DND-41 (cell line): Measurements from ENCODE around the gene PSMG4.

ENCODE experiments used
- ATAC-seq: fragments of 200-7000 bp; cut with Tn5 transposase; 3 replicates; pipeline ENCODE4 v1.9.1; 2021; ENCODE audit warnings: low read depth; ENCODE audit not compliant: insufficient read depth
- DNase-seq: peaks from one replicate; pipeline ENCODE4 v3.0.0-alpha.2; 2020
- H2AFZ ChIP-seq: 2 replicates; pipeline ENCODE4 v1.6.0; 2012; ENCODE audit warnings: low read depth, low read length
- H3K27ac ChIP-seq: 2 replicates; pipeline ENCODE4 v1.5.1; 2012; ENCODE audit warnings: low read length, inconsistent platforms
- H3K27me3 ChIP-seq: fragments of 200-600 bp; sonication (generic); 2 replicates; pipeline ENCODE4 v1.6.0; 2012; ENCODE audit warnings: low read length, mild to moderate bottlenecking, inconsistent platforms; ENCODE audit not compliant: insufficient read depth, poor library complexity
- H3K36me3 ChIP-seq: 2 replicates; pipeline ENCODE4 v1.5.1; 2012; ENCODE audit warnings: low read length, inconsistent platforms; ENCODE audit not compliant: insufficient read depth
- H3K4me1 ChIP-seq: 2 replicates; pipeline ENCODE4 v1.5.1; 2012; ENCODE audit warnings: mild to moderate bottlenecking, low read length; ENCODE audit not compliant: insufficient read depth
- H3K4me2 ChIP-seq: 2 replicates; pipeline ENCODE4 v1.6.0; 2012; ENCODE audit warnings: mild to moderate bottlenecking, moderate library complexity, low read length, inconsistent platforms; ENCODE audit not compliant: insufficient read depth
- H3K4me3 ChIP-seq, 2 experiments: fragments of 200-600 bp in 1 of 2; shearing (Covaris generic) in 1 of 2; 2 replicates each; pipeline ENCODE4 v1.5.1; 2012 to 2016; ENCODE audit warnings: inconsistent platforms in 2 of 2, low read length in 2 of 2, mild to moderate bottlenecking in 2 of 2, low read depth in 1 of 2, moderate library complexity in 1 of 2
- H3K79me2 ChIP-seq: 2 replicates; pipeline ENCODE4 v1.6.0; 2012; ENCODE audit warnings: low read length, inconsistent platforms; ENCODE audit not compliant: insufficient read depth
- H3K9ac ChIP-seq: 2 replicates; pipeline ENCODE4 v1.6.0; 2012; ENCODE audit warnings: low read depth, mild to moderate bottlenecking, inconsistent platforms, low read length, moderate library complexity
- H3K9me3 ChIP-seq: 2 replicates; pipeline ENCODE4 v1.5.1; 2012; ENCODE audit warnings: low read length, moderate library complexity, mild to moderate bottlenecking, inconsistent platforms; ENCODE audit not compliant: insufficient read depth, severe bottlenecking
- H4K20me1 ChIP-seq: 2 replicates; pipeline ENCODE4 v1.6.0; 2012; ENCODE audit warnings: low read length; ENCODE audit not compliant: insufficient read depth
- EZH2 ChIP-seq: IDR thresholded peaks from 3 replicates; pipeline ENCODE4 v1.6.1; 2012; ENCODE audit warnings: borderline replicate concordance, low read depth, mild to moderate bottlenecking, moderate library complexity, low read length, inconsistent platforms; ENCODE audit not compliant: severe bottlenecking
- TF ChIP-seq, protein P1 (sequence below): IDR thresholded peaks from 2 replicates; pipeline ENCODE4 v1.5.1; 2012; ENCODE audit warnings: borderline replicate concordance, low read length, moderate library complexity, mild to moderate bottlenecking; ENCODE audit not compliant: poor library complexity, severe bottlenecking; ENCODE audit errors: extremely low read depth

The PSMG4 gene

DNA sequence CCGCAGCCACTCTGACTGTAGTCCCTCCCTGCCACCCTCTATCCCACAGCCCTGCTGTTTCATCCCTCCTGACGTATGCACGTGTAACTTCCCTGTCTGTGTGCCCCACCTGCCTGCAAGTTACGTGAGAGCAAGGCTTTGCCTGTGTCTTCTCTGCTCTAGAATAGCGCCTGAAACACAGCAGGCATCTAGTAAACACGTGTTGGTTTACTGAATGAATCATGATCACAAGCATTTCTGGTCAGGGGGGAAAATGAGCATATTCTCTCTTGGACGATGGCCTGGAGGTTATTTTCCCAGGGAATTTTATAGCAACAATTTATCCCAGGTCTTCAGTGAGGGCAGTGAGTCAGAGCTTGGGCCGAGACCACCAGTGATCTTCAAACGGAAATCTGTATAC lies 38.3 kb downstream of the PSMG4 start:
- Histone ChIP-seq H3K27ac (no peak overlapping the region), H2AFZ (no peak overlapping the region), H3K27me3 (peaks cover 3% of the 10 kb centered on the region), H3K4me3 (no peak overlapping the region), H3K4me2 (no peak overlapping the region), H4K20me1 (peaks cover 4% of the 10 kb centered on the region; the same call in 1 of the 2 replicates), H3K79me2 (no peaks in the 10 kb centered on the region), H3K4me1 (no peaks in the 10 kb centered on the region), H3K9me3 (no peaks in the 10 kb centered on the region), H3K36me3 (no peaks in the 10 kb centered on the region), H3K9ac (no peak overlapping the region)
- no peak for TF ChIP-seq EZH2
- TF ChIP-seq, protein P1, sequence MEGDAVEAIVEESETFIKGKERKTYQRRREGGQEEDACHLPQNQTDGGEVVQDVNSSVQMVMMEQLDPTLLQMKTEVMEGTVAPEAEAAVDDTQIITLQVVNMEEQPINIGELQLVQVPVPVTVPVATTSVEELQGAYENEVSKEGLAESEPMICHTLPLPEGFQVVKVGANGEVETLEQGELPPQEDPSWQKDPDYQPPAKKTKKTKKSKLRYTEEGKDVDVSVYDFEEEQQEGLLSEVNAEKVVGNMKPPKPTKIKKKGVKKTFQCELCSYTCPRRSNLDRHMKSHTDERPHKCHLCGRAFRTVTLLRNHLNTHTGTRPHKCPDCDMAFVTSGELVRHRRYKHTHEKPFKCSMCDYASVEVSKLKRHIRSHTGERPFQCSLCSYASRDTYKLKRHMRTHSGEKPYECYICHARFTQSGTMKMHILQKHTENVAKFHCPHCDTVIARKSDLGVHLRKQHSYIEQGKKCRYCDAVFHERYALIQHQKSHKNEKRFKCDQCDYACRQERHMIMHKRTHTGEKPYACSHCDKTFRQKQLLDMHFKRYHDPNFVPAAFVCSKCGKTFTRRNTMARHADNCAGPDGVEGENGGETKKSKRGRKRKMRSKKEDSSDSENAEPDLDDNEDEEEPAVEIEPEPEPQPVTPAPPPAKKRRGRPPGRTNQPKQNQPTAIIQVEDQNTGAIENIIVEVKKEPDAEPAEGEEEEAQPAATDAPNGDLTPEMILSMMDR, result no peak
- DNase-seq (no peak), ATAC-seq (no peak)

DNA sequence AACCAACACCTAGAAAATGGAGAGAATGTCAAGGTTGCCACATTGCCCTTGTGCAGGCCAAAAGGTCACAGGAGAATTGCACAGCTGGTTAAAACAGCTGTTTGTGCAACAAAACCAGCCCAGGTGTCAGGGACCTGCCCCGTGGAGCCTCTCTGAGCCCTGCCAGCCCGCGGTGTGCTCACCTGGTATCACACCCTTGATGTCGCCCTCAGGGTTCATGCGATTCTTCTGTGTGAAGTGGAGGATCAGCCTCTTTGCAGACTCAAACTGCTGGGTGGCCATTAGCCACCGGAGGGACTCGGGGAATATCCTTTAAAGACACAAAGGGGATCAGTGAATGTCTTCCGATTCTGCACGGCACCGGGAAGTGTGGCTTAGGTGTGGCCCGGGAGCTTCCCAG lies 39.2 kb downstream of the PSMG4 start:
- H3K36me3 ChIP-seq, result no peaks in the 10 kb centered on the region
- no peaks in the 10 kb centered on the region for H3K9me3 ChIP-seq
- DNase-seq, result no peak
- no peaks in the 10 kb centered on the region for H3K4me1 ChIP-seq
- TF ChIP-seq, protein P1, result no peak
- no peak for TF ChIP-seq EZH2
- H3K9ac ChIP-seq, result no peak overlapping the region
- no peak overlapping the region for H3K4me2 ChIP-seq
- no peaks in the 10 kb centered on the region for H4K20me1 ChIP-seq
- peaks cover 3% of the 10 kb centered on the region for H3K27me3 ChIP-seq
- H2AFZ ChIP-seq, result no peak overlapping the region
- no peak overlapping the region for H3K4me3 ChIP-seq
- ATAC-seq, result no peak
- no peaks in the 10 kb centered on the region for H3K79me2 ChIP-seq
- H3K27ac ChIP-seq, result no peak overlapping the region

DNA sequence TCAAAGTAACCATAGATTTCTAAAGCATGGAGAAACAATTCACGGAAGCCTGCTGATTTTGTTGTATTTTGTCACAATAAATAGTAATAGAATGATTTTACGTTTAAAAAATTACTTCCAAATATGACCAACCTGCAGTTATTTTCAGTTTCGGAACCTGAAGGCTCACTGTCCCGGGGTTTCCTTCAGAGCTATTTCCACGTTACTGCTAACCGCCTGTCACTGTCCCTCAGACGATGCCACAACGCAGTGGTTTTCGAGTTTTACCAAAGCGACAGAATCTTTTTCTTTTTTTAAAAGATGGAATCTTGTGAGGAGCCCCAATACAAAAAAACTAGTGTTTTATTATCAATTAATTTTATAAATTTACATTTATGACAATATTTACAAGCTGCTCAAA lies 40.5 kb downstream of the PSMG4 start:
- no peak overlapping the region for H3K4me3 ChIP-seq
- no peaks in the 10 kb centered on the region for H3K36me3 ChIP-seq
- no peaks in the 10 kb centered on the region for H3K4me1 ChIP-seq
- H3K4me2 ChIP-seq, result no peak overlapping the region
- no peak overlapping the region for H3K9ac ChIP-seq
- DNase-seq, result no peak
- no peak overlapping the region for H2AFZ ChIP-seq
- TF ChIP-seq EZH2, result no peak
- TF ChIP-seq, protein P1, result no peak
- no peaks in the 10 kb centered on the region for H4K20me1 ChIP-seq
- H3K9me3 ChIP-seq, result no peaks in the 10 kb centered on the region
- H3K27ac ChIP-seq, result no peak overlapping the region
- ATAC-seq, result no peak
- peaks cover 3% of the 10 kb centered on the region for H3K27me3 ChIP-seq
- no peaks in the 10 kb centered on the region for H3K79me2 ChIP-seq

DNA sequence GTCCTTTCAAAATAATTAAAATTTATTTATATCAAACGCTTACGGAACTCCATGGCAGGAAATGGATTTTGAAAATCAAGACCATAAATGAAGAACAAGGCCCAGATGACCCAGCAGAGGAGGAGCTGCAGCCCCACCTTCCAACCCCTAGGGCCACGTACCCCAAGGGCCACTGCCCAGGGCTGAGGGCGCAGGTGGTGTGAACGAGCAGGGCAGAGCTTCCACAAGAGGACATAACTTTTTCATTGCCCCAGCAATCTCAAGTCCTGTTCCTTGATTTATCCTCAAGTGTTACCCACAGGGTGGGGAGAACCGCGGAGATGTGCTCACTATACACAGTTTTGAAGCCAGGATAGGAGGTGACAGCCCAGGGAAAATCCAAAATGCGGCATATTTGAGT lies 42.8 kb downstream of the PSMG4 start:
- H3K4me2 ChIP-seq, result no peak overlapping the region
- DNase-seq (no peak), ATAC-seq (no peak)
- H3K36me3 ChIP-seq, result no peaks in the 10 kb centered on the region
- H4K20me1 ChIP-seq, result no peaks in the 10 kb centered on the region
- no peak overlapping the region for H2AFZ ChIP-seq
- no peaks in the 10 kb centered on the region for H3K79me2 ChIP-seq
- H3K27me3 ChIP-seq, result peaks cover 3% of the 10 kb centered on the region
- no peak overlapping the region for H3K9ac ChIP-seq
- H3K27ac ChIP-seq, result no peak overlapping the region
- H3K4me3 ChIP-seq, result no peak overlapping the region
- no peaks in the 10 kb centered on the region for H3K4me1 ChIP-seq
- TF ChIP-seq EZH2, result no peak
- TF ChIP-seq, protein P1, result no peak
- peaks cover 6% of the 10 kb centered on the region for H3K9me3 ChIP-seq
